GM21447 (cell line): ENCODE results near the gene TESK2.

Experiments used
- ATAC-seq: cut with Tn5 transposase; IDR thresholded peaks from one replicate; pipeline ENCODE4 v1.9.1; 2021; ENCODE audit not compliant: unreplicated experiment

Gene TESK2

DNA sequence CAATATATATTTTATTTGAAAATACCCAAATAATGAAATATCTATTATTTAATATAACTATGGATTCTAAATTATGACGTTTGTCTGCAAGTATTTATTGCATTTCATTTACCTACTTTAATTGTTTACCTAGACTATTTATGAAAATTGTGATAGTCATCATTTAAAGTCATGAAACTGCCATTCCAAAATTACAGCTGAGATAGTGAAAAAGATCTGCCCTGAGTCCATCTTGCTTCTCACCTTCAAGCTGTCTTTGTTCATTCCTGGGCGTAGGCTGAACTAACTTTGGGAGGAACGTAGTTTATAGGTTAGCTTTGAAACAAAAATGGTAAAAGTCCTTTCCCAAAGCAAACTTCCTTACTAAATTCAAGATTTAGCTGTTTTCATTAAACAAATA, 176.7 kb downstream of the TESK2 start:
- ATAC-seq = no peak

GRCh38 chr1:45306905-45307304, 184.1 kb downstream of the TESK2 start:
- no peak for ATAC-seq

GRCh38 chr1:45306319-45306718, 184.6 kb downstream of the TESK2 start:
- peak; percentile 19 for ATAC-seq

- no peak for ATAC-seq
Measured at GRCh38 chr1:45305231-45305630, 185.7 kb downstream of the TESK2 start.

GRCh38 chr1:45304311-45305081, 186.5 kb downstream of the TESK2 start:
- ATAC-seq = peak; percentile 2

DNA sequence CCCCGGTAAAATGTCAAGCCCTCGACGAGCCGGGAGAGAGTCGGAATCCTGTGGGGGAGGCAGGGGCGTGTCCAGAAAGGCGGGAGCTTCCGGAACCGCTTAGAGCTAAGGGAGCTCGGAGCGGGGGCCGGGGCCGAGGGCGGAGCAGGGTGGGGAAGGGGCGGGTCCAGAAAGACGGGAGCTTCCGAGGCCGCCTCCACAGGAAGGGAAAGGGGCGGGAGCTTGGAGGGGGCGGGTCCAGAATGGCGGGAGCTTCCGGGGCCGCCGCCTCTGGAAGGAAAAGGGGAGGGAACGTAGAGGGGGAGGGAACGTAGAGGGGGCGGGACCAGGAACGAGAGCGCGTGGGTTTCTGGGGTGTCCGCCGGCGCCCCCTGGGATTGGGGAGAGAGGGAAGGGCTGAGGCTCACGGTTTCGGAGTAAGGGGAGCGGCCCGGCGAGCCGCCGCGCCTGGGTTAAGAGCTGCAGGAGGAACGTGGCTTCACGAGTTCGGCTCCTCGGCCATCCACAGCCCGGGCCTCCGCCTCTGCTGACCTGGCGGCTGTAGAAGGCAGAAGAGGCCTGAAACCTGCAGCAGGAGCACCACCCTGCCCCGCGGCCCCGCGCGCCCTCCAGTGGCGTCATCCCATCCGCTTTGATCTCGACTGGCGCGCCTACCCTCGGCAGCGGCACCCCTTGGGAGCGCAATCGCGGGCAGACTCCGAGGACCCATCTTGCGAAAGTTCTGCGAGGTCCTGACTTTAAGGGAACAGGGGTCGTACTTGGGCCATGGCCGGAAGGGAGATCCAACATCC, 187.2 kb downstream of the TESK2 start:
- ATAC-seq = peak; percentile 62

GRCh38 chr1:45302505-45303150, 188.3 kb downstream of the TESK2 start:
- ATAC-seq = no peak

DNA sequence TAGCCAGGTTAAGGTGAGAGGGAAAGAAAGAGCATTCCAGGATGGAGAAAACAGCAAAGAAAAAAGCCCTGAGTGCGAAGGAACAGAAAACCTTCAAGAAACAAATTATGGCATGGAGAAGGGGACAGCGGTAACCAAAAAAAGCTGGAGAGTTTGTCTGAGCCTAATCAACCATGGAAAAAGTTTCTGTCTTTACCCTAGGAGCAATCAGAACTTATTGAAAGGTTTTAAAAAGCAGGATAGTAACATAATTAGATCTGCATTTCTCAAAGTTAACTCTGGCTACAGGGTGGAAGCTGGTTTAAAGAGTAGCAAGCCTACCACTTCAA, 190.3 kb downstream of the TESK2 start:
- no peak for ATAC-seq

- no peak for ATAC-seq
Measured at GRCh38 chr1:45299981-45300668, 190.8 kb downstream of the TESK2 start.

GRCh38 chr1:45299296-45299695, 191.7 kb downstream of the TESK2 start:
- ATAC-seq = no peak

DNA sequence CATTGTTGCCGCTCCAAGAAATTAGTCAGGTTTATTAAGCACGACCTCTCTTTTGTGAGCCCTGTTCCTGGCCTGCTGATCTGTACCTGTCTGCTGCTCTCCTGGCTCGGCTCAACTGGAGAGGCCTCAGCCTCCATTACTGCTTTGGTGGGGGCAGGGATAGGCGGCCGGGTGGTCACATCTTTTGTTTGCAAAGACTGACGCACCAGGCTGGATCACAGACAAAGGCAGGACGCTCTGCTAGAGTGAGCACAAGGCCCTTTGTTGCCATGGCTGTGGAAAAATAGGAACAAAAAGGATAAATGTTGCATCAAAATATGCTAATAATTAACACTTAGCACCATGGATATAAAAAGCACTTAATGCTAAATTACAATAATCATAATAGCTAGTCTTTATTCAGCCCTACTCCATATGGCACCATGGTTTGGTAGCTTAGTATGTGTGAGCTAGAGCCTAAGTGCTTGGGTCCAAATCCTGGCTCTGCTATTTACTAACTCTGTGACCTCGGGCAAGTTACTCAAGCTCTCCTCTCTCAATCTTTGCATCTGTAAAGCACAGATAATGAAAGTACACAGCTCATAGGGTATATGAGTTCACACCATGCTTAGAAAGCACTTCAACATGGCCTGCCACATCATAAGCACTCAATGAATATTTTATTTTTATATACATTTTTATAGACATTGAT, 193.2 kb downstream of the TESK2 start:
- no peak for ATAC-seq
